H9 (cell line): ENCODE measurements around the gene ST3GAL6. TPM values are rescaled to one million over a fixed set of nuclear protein-coding genes. Genes with fewer than 3 reads are reported as not detected.

ENCODE experiments used
- DNase-seq: peaks from one replicate; pipeline ENCODE4 v3.0.0-alpha.2; 2017
- H2AFZ ChIP-seq: one replicate; pipeline ENCODE4 v1.6.1; 2013; ENCODE audit warnings: mild to moderate bottlenecking, low read length, control low read depth, moderate library complexity
- H2AK5ac ChIP-seq: 2 replicates; pipeline ENCODE4 v1.6.1; 2013; ENCODE audit warnings: low read length, control low read depth, mixed read lengths; ENCODE audit not compliant: insufficient read length
- H2BK120ac ChIP-seq: one replicate; pipeline ENCODE4 v1.6.1; 2013; ENCODE audit warnings: low read depth, mild to moderate bottlenecking, low read length, control low read depth, inconsistent platforms; ENCODE audit not compliant: poor library complexity, severe bottlenecking
- H2BK12ac ChIP-seq: 2 replicates; pipeline ENCODE4 v1.6.1; 2013; ENCODE audit warnings: low read length, control low read depth, mixed read lengths, low read depth; ENCODE audit not compliant: insufficient read length
- H2BK15ac ChIP-seq: 2 replicates; pipeline ENCODE4 v1.6.1; 2013; ENCODE audit warnings: low read depth, low read length, control low read depth
- H2BK20ac ChIP-seq: one replicate; pipeline ENCODE4 v1.6.1; 2013; ENCODE audit warnings: low read depth, mild to moderate bottlenecking, low read length, control low read depth, inconsistent platforms; ENCODE audit not compliant: poor library complexity, severe bottlenecking
- H2BK5ac ChIP-seq: 2 replicates; pipeline ENCODE4 v1.6.1; 2013; ENCODE audit warnings: low read length, control low read depth, mixed read lengths; ENCODE audit not compliant: insufficient read length
- H3K14ac ChIP-seq: 2 replicates; pipeline ENCODE4 v1.6.1; 2013; ENCODE audit warnings: low read length, control low read depth; ENCODE audit not compliant: insufficient read depth
- H3K18ac ChIP-seq: 2 replicates; pipeline ENCODE4 v1.6.1; 2013; ENCODE audit warnings: low read depth, mild to moderate bottlenecking, mixed read lengths, low read length, control low read depth; ENCODE audit not compliant: insufficient read length
- H3K23ac ChIP-seq: 2 replicates; pipeline ENCODE4 v1.6.1; 2013; ENCODE audit warnings: low read length, control low read depth, mixed read lengths, low read depth; ENCODE audit not compliant: insufficient read length
- H3K23me2 ChIP-seq: 2 replicates; pipeline ENCODE4 v1.6.1; 2013; ENCODE audit warnings: low read depth, mild to moderate bottlenecking, mixed read lengths, low read length, control low read depth; ENCODE audit not compliant: insufficient read length, poor library complexity, severe bottlenecking
- H3K27ac ChIP-seq: 2 replicates; pipeline ENCODE4 v1.5.1; 2013; ENCODE audit warnings: low read length, control low read depth, mixed read lengths, low read depth; ENCODE audit not compliant: insufficient read length
- H3K27me3 ChIP-seq: 2 replicates; pipeline ENCODE4 v1.6.1; 2013; ENCODE audit warnings: low read length, control low read depth, inconsistent platforms; ENCODE audit not compliant: insufficient read depth
- H3K4ac ChIP-seq: 2 replicates; pipeline ENCODE4 v1.6.1; 2013; ENCODE audit warnings: low read depth, mild to moderate bottlenecking, control low read depth, inconsistent platforms, low read length, moderate library complexity
- H3K4me1 ChIP-seq: 2 replicates; pipeline ENCODE4 v1.6.1; 2013; ENCODE audit warnings: low read length, control low read depth, inconsistent platforms; ENCODE audit not compliant: insufficient read depth
- H3K4me2 ChIP-seq: 2 replicates; pipeline ENCODE4 v1.6.1; 2013; ENCODE audit warnings: low read length, control low read depth, mixed read lengths; ENCODE audit not compliant: insufficient read length, insufficient read depth
- H3K56ac ChIP-seq: 2 replicates; pipeline ENCODE4 v1.6.1; 2013; ENCODE audit warnings: low read depth, mild to moderate bottlenecking, mixed read lengths, low read length, control low read depth; ENCODE audit not compliant: insufficient read length
- H3K79me1 ChIP-seq: 2 replicates; pipeline ENCODE4 v1.6.1; 2013; ENCODE audit warnings: low read depth, mild to moderate bottlenecking, moderate library complexity, low read length, control low read depth, inconsistent platforms; ENCODE audit not compliant: insufficient read depth, poor library complexity, severe bottlenecking
- H3K79me2 ChIP-seq: 2 replicates; pipeline ENCODE4 v1.6.1; 2013; ENCODE audit warnings: low read length, control low read depth, inconsistent platforms; ENCODE audit not compliant: insufficient read depth
- H3K9ac ChIP-seq: 2 replicates; pipeline ENCODE4 v1.6.1; 2013; ENCODE audit warnings: low read length, control low read depth, mixed read lengths; ENCODE audit not compliant: insufficient read length; ENCODE audit errors: extremely low read depth
- H3K9me3 ChIP-seq: one replicate; pipeline ENCODE4 v1.6.1; 2013; ENCODE audit warnings: low read depth, low read length, inconsistent platforms; ENCODE audit not compliant: control insufficient read depth
- H3T11ph ChIP-seq: one replicate; pipeline ENCODE4 v1.6.1; 2013; ENCODE audit warnings: mild to moderate bottlenecking, low read length, control low read depth, inconsistent platforms
- H4K20me1 ChIP-seq: one replicate; pipeline ENCODE4 v1.6.1; 2013; ENCODE audit not compliant: control insufficient read depth, insufficient read length, insufficient read depth
- H4K5ac ChIP-seq: 2 replicates; pipeline ENCODE4 v1.6.1; 2013; ENCODE audit warnings: low read depth, mild to moderate bottlenecking, mixed read lengths, low read length, control low read depth; ENCODE audit not compliant: insufficient read length
- H4K8ac ChIP-seq: replicated peaks from 2 replicates; pipeline ENCODE4 v1.6.1; 2013; ENCODE audit warnings: low read length, control low read depth, mixed read lengths, low read depth; ENCODE audit not compliant: insufficient read length
- H4K91ac ChIP-seq: 2 replicates; pipeline ENCODE4 v1.6.1; 2013; ENCODE audit warnings: low read depth, mild to moderate bottlenecking, moderate library complexity, mixed read lengths, low read length, control low read depth; ENCODE audit not compliant: insufficient read length
- H3K27ac Mint-ChIP-seq, 3 experiments: 2 replicates in 2 of 3; 3 replicates in 1 of 3; pipeline ENCODE4 v1.8.0; 2020 to 2021; ENCODE audit warnings: mixed read lengths in 3 of 3, mild to moderate bottlenecking in 1 of 3, moderate library complexity in 1 of 3
- H3K27me3 Mint-ChIP-seq: 2 replicates; pipeline ENCODE4 v1.8.0; 2021; ENCODE audit warnings: low read depth, mild to moderate bottlenecking, moderate library complexity, mixed read lengths
- H3K36me3 Mint-ChIP-seq, 3 experiments: 2 replicates in 2 of 3; 3 replicates in 1 of 3; pipeline ENCODE4 v1.8.0; 2020 to 2021; ENCODE audit warnings: low read depth in 3 of 3, mixed read lengths in 3 of 3; ENCODE audit not compliant: insufficient read depth in 1 of 3
- H3K4me1 Mint-ChIP-seq, 2 experiments: 2 replicates each; pipeline ENCODE4 v1.8.0; 2020; ENCODE audit warnings: mixed read lengths in 2 of 2
- H3K4me3 Mint-ChIP-seq, 2 experiments: 2 replicates in 1 of 2; 3 replicates in 1 of 2; pipeline ENCODE4 v1.8.0; 2020 to 2021; ENCODE audit warnings: mild to moderate bottlenecking in 2 of 2, mixed read lengths in 2 of 2, moderate library complexity in 1 of 2
- H3K9me3 Mint-ChIP-seq, 2 experiments: 2 replicates in 1 of 2; 3 replicates in 1 of 2; pipeline ENCODE4 v1.8.0; 2020; ENCODE audit warnings: mild to moderate bottlenecking in 2 of 2, mixed read lengths in 2 of 2, moderate library complexity in 1 of 2
- WGBS: extraction: QIAGEN DNeasy Blood & Tissue Kit; methylation state at CpG from one replicate; pipeline ENCODE4 v1.1.7; 2013; ENCODE audit warnings: missing lambda C conversion rate, low lambda C conversion rate, mixed read lengths; ENCODE audit not compliant: insufficient read length; ENCODE audit errors: extremely low coverage; 5-methylcytosine and 5-hydroxymethylcytosine counted together
- total RNA-seq: library from RNA; stranded (reverse); gene quantifications from 2 replicates; pipeline ENCODE4 v1.2.1, GENCODE V29; 2021
- TF ChIP-seq, protein P1 (sequence below): fragments of 200-600 bp; sonication (generic); conservative IDR thresholded peaks from 3 replicates; pipeline ENCODE4 v1.8.0; 2021; ENCODE audit warnings: antibody characterized with exemption, mild to moderate bottlenecking

The ST3GAL6 gene
- total RNA-seq, 1 experiment from 2014 or later: 6.4 TPM

- WGBS: no CpG with 5 or more reads among the region's 5 CpGs
Observed at GRCh38 chr3:98784042-98784441, 20.9 kb downstream of the ST3GAL6 start.

More at GRCh38 chr3:98784042-98784441, 20.9 kb downstream of the ST3GAL6 start:
- H2AFZ ChIP-seq: no peak overlapping the region
- no peaks in the 10 kb centered on the region for H3K4me1 ChIP-seq
- H3K9me3 Mint-ChIP-seq: no peaks in the 10 kb centered on the region
- H2AK5ac ChIP-seq: no peak overlapping the region
- H3K23me2 ChIP-seq: no peaks in the 10 kb centered on the region
- no peak overlapping the region for H2BK5ac ChIP-seq
- no peaks in the 10 kb centered on the region for H3K4me1 Mint-ChIP-seq
- H3K27ac Mint-ChIP-seq: no peak overlapping the region
- H3K56ac ChIP-seq: no peak overlapping the region
- TF ChIP-seq, protein P1, sequence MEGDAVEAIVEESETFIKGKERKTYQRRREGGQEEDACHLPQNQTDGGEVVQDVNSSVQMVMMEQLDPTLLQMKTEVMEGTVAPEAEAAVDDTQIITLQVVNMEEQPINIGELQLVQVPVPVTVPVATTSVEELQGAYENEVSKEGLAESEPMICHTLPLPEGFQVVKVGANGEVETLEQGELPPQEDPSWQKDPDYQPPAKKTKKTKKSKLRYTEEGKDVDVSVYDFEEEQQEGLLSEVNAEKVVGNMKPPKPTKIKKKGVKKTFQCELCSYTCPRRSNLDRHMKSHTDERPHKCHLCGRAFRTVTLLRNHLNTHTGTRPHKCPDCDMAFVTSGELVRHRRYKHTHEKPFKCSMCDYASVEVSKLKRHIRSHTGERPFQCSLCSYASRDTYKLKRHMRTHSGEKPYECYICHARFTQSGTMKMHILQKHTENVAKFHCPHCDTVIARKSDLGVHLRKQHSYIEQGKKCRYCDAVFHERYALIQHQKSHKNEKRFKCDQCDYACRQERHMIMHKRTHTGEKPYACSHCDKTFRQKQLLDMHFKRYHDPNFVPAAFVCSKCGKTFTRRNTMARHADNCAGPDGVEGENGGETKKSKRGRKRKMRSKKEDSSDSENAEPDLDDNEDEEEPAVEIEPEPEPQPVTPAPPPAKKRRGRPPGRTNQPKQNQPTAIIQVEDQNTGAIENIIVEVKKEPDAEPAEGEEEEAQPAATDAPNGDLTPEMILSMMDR: no peak
- H3K4me3 Mint-ChIP-seq: no peak overlapping the region
- no peak overlapping the region for H3K18ac ChIP-seq
- no peak overlapping the region for H3K4ac ChIP-seq
- H3K27me3 Mint-ChIP-seq: no peaks in the 10 kb centered on the region
- no peak overlapping the region for H3K9ac ChIP-seq
- H2BK120ac ChIP-seq: no peak overlapping the region
- H3K79me1 ChIP-seq: no peaks in the 10 kb centered on the region
- H2BK15ac ChIP-seq: no peak overlapping the region
- H4K91ac ChIP-seq: no peak overlapping the region
- no peak overlapping the region for H4K5ac ChIP-seq
- no peak overlapping the region for H3T11ph ChIP-seq
- H3K4me2 ChIP-seq: no peak overlapping the region
- H3K23ac ChIP-seq: no peak overlapping the region
- no peak overlapping the region for H2BK12ac ChIP-seq
- H3K36me3 Mint-ChIP-seq: no peaks in the 10 kb centered on the region; a peak in 2 of 7 replicates
- H3K14ac ChIP-seq: no peak overlapping the region
- no peak overlapping the region for H2BK20ac ChIP-seq
- no peaks in the 10 kb centered on the region for H4K20me1 ChIP-seq
- no peaks in the 10 kb centered on the region for H3K9me3 ChIP-seq
- H4K8ac ChIP-seq: no peak overlapping the region
- no peak overlapping the region for H3K27ac ChIP-seq
- no peaks in the 10 kb centered on the region for H3K27me3 ChIP-seq
- H3K79me2 ChIP-seq: no peaks in the 10 kb centered on the region
- no peak for DNase-seq
